Activated CD8-positive, alpha-beta memory T cell treated with anti-CD3 and anti-CD28 coated beads, Interleukin-2, amount 50 U/mL, for 24 hours (primary cell): ENCODE results near the gene NADK.
"Not testable (repeated sequence)": the region's sequence is repeated elsewhere in the genome, so short reads cannot be mapped to it uniquely, and the experiment has no call there.

Source experiments
- DNase-seq: peaks from one replicate; pipeline ENCODE4 v3.0.0-alpha.2; 2020; ENCODE audit errors: extremely low read depth

The NADK gene

GRCh38 chr1:1763657-1764621, 14.3 kb downstream of the NADK start:
- no peak for DNase-seq

- no peak for DNase-seq
These were observed 16.5 kb downstream of the NADK start for GRCh38 chr1:1761504-1762376.

- no peak for DNase-seq
These were observed 17.6 kb downstream of the NADK start for GRCh38 chr1:1760715-1761114.

- no peak for DNase-seq
These were observed 18.0 kb downstream of the NADK start for GRCh38 chr1:1760345-1760650.

GRCh38 chr1:1759456-1760344, 18.6 kb downstream of the NADK start:
- no peak for DNase-seq

- DNase-seq: no peak
These were observed 19.4 kb downstream of the NADK start for GRCh38 chr1:1758692-1759455.

GRCh38 chr1:1758059-1758621, 20.1 kb downstream of the NADK start:
- DNase-seq: no peak

GRCh38 chr1:1757422-1758058, 20.7 kb downstream of the NADK start:
- no peak for DNase-seq

- no peak for DNase-seq
These were observed 21.4 kb downstream of the NADK start for GRCh38 chr1:1756661-1757421.

GRCh38 chr1:1755852-1756251, 22.4 kb downstream of the NADK start:
- no peak for DNase-seq

- DNase-seq: no peak
These were observed 22.8 kb downstream of the NADK start for GRCh38 chr1:1755426-1755825.

- DNase-seq: no peak
These were observed 24.0 kb downstream of the NADK start for GRCh38 chr1:1754051-1754815.

- no peak for DNase-seq
These were observed 24.7 kb downstream of the NADK start for GRCh38 chr1:1753607-1754005.

- DNase-seq: no peak
These were observed 25.3 kb downstream of the NADK start for GRCh38 chr1:1752636-1753606.

GRCh38 chr1:1752190-1752589, 26.1 kb downstream of the NADK start:
- no peak for DNase-seq

- DNase-seq: not testable (repeated sequence)
These were observed 28.3 kb downstream of the NADK start for GRCh38 chr1:1749941-1750340.

- DNase-seq: no peak
These were observed 29.5 kb downstream of the NADK start for GRCh38 chr1:1748686-1749321.
